ENCODE results near the gene KRTAP23-1. TPM values are rescaled to one million over a fixed set of nuclear protein-coding genes. Genes with fewer than 3 reads are reported as not detected.

Gene KRTAP23-1
- total RNA-seq, 1 experiment from 2014 or later = not detected

DNA sequence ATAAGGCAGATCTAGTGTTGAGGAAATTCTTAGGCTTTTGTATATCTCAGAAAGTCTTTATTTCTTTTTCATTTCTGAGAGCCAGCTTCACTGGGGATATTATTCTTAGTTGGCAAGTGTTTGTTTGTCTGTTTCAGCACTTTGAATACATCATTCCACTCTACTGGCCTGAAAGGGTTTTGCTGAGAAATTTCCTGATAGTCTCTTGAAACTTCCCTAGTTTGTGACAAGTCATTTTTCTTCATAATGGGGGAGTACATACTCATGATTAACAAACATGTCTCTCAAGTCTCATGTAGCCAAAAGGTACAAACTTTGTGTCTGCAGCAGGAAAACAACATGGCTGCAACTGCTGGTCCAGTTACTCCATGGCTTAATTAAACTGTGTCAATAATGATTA, 22.0 kb downstream of the KRTAP23-1 start:
- Histone ChIP-seq H3K27ac (no peak overlapping the region), H3K4me1 (replicated peaks; ENCODE audit: insufficient read depth) (no peaks in the 10 kb centered on the region), H3F3A (ENCODE audit: insufficient read depth, low read depth) (no peaks in the 10 kb centered on the region), H3K9me2 (ENCODE audit: insufficient read depth) (no peaks in the 10 kb centered on the region), H3K36me3 (ENCODE audit: low read depth) (no peaks in the 10 kb centered on the region), H3K79me2 (ENCODE audit: low read depth) (no peaks in the 10 kb centered on the region), H3K9me3 (ENCODE audit: insufficient read depth, low read depth) (no peaks in the 10 kb centered on the region), H3K4me2 (no peak overlapping the region), H3K27me3 (ENCODE audit: insufficient read depth, low read depth) (no peaks in the 10 kb centered on the region), H3K4me3 (no peak overlapping the region), H2AFZ (no peak overlapping the region), H4K20me1 (ENCODE audit: insufficient read depth) (no peaks in the 10 kb centered on the region)
- intact Hi-C loops (cut with micrococcal nuclease; ENCODE audit: unreplicated experiment) = no loop called here
- BruUV-seq (replicated peaks) = no TSS peak
- no peak for TF ChIP-seq CTCF (conservative IDR thresholded peaks at IDR 0.05)
- no peak for TF ChIP-seq EZH2 (IDR thresholded peaks at IDR 0.05; ENCODE audit: low read depth)
- no peak for DNase-seq
- ChIA-PET CTCF (no interaction called here), POLR2A (ENCODE audit: unreplicated experiment) (no interaction called here)

- POLR2A ChIA-PET (ENCODE audit: unreplicated experiment) = no interaction called here
- H3K27ac ChIP-seq = no peak within 1 kb of the TSS
- H3K4me2 ChIP-seq = no peak within 1 kb of the TSS
- H3F3A ChIP-seq (ENCODE audit: insufficient read depth, low read depth) = no peaks in the 10 kb centered on the region
- intact Hi-C loops (cut with micrococcal nuclease; ENCODE audit: unreplicated experiment) = no loop called here
- no peaks in the 10 kb centered on the region for H3K4me1 ChIP-seq (replicated peaks; ENCODE audit: insufficient read depth)
- TF ChIP-seq CTCF (conservative IDR thresholded peaks at IDR 0.05) (no peak), EZH2 (IDR thresholded peaks at IDR 0.05; ENCODE audit: low read depth) (no peak)
- no peaks in the 10 kb centered on the region for H4K20me1 ChIP-seq (ENCODE audit: insufficient read depth)
- DNase-seq = no peak
- no peaks in the 10 kb centered on the region for H3K79me2 ChIP-seq (ENCODE audit: low read depth)
- no peaks in the 10 kb centered on the region for H3K9me3 ChIP-seq (ENCODE audit: insufficient read depth, low read depth)
- no peaks in the 10 kb centered on the region for H3K36me3 ChIP-seq (ENCODE audit: low read depth)
- no peak within 1 kb of the TSS for H3K4me3 ChIP-seq
- H2AFZ ChIP-seq = no peak within 1 kb of the TSS
- H3K9me2 ChIP-seq (ENCODE audit: insufficient read depth) = no peaks in the 10 kb centered on the region
- CTCF ChIA-PET = no interaction called here
- H3K27me3 ChIP-seq (ENCODE audit: insufficient read depth, low read depth) = no peaks in the 10 kb centered on the region
- no TSS peak for BruUV-seq (replicated peaks)
Measured at GRCh38 chr21:30320215-30320614, 28.2 kb downstream of the KRTAP23-1 start, which contains the start of gene KRTAP26-1. TSS of gene KRTAP26-1 (minus strand) at chr21:30320315. CDS start at chr21:30320035, 280 bp downstream.

GRCh38 chr21:30315701-30316100, 32.7 kb downstream of the KRTAP23-1 start:
- Histone ChIP-seq H3K36me3 (ENCODE audit: low read depth) (no peaks in the 10 kb centered on the region), H3K9me2 (ENCODE audit: insufficient read depth) (no peaks in the 10 kb centered on the region; the same call in 1 of the 2 replicates), H2AFZ (no peak overlapping the region), H3K4me2 (no peak overlapping the region), H3K9me3 (ENCODE audit: insufficient read depth, low read depth) (no peaks in the 10 kb centered on the region), H4K20me1 (ENCODE audit: insufficient read depth) (no peaks in the 10 kb centered on the region), H3K4me3 (no peak overlapping the region), H3K79me2 (ENCODE audit: low read depth) (no peaks in the 10 kb centered on the region), H3K27ac (no peak overlapping the region), H3K4me1 (replicated peaks; ENCODE audit: insufficient read depth) (no peaks in the 10 kb centered on the region), H3K27me3 (ENCODE audit: insufficient read depth, low read depth) (no peaks in the 10 kb centered on the region), H3F3A (ENCODE audit: insufficient read depth, low read depth) (no peaks in the 10 kb centered on the region)
- TF ChIP-seq EZH2 (IDR thresholded peaks at IDR 0.05; ENCODE audit: low read depth) (no peak), CTCF (conservative IDR thresholded peaks at IDR 0.05) (no peak)
- ChIA-PET CTCF (no interaction called here), POLR2A (ENCODE audit: unreplicated experiment) (no interaction called here)
- no TSS peak for BruUV-seq (replicated peaks)
- intact Hi-C loops (cut with micrococcal nuclease; ENCODE audit: unreplicated experiment) = no loop called here
- DNase-seq = no peak

Data from PC-9 (cell line).